ENCODE data around the gene GMDS. TPM values are rescaled to one million over a fixed set of nuclear protein-coding genes. Genes with fewer than 3 reads are reported as not detected.
"Not testable (repeated sequence)": the region's sequence is repeated elsewhere in the genome, so short reads cannot be mapped to it uniquely, and the experiment has no call there.

Gene GMDS
- total and polyA plus RNA-seq, 2 of the 4 experiments (the other 2 are of a cell fraction) = 7.3 to 21.9 TPM

GRCh38 chr6:1695546-1696462 lies 549.6 kb downstream of the GMDS start (continued):
- no peak for TF ChIP-seq MXI1 (IDR thresholded peaks at IDR 0.05; ENCODE audit: borderline replicate concordance, low read depth, low read length)

- H3K4me2 ChIP-seq (ENCODE audit: low read depth, low read length); H2BK5ac ChIP-seq (ENCODE audit: low read depth, low read length, poor library complexity, severe bottlenecking); H2AK9ac ChIP-seq (replicated peaks; ENCODE audit: low read depth, low read length, poor library complexity); intact Hi-C loops (cut with micrococcal nuclease); H3K79me1 ChIP-seq (ENCODE audit: low read depth in 1 of 2, low read length in 2 of 2); POLR2A ChIA-PET (ENCODE audit: unreplicated experiment); H2AK5ac ChIP-seq (ENCODE audit: low read depth, low read length); H2AFZ ChIP-seq (replicated peaks; ENCODE audit: low read length, poor library complexity); H4K8ac ChIP-seq (ENCODE audit: low read depth in 2 of 2, low read length in 2 of 2); H3K18ac ChIP-seq (ENCODE audit: low read depth, low read length); H4K5ac ChIP-seq (ENCODE audit: low read depth, low read length); H3K56ac ChIP-seq (ENCODE audit: extremely low read depth, insufficient read depth, low read length); ATAC-seq (ENCODE audit: low read depth); H4K20me1 ChIP-seq (ENCODE audit: insufficient read depth, low read length); H3K4me1 ChIP-seq (ENCODE audit: control insufficient read depth, insufficient read depth, low read length); H3K27me3 ChIP-seq (ENCODE audit: control insufficient read depth, insufficient read depth, low read length); CTCF ChIA-PET; dilution Hi-C loops (cut with HindIII; ENCODE audit: low sequenced_read_pairs, unreplicated experiment); in situ Hi-C loops (cut with MboI; ENCODE audit: low sequenced_read_pairs); H3K4me3 ChIP-seq (ENCODE audit: insufficient read depth, low read depth, low read length); H3K23ac ChIP-seq (ENCODE audit: low read depth, low read length); H2BK120ac ChIP-seq (ENCODE audit: low read depth, low read length); H3K27ac ChIP-seq (ENCODE audit: insufficient read depth, low read length); H3K9ac ChIP-seq (ENCODE audit: low read depth, low read length); DNase-seq; H2BK15ac ChIP-seq (ENCODE audit: low read depth, low read length); BruUV-seq (replicated peaks); H3K9me3 ChIP-seq (ENCODE audit: control insufficient read depth, insufficient read depth, low read length); H4K91ac ChIP-seq (ENCODE audit: insufficient read depth, low read depth, low read length); H3K14ac ChIP-seq (replicated peaks; ENCODE audit: low read depth, low read length); H3K4ac ChIP-seq (ENCODE audit: low read depth, low read length); H2BK20ac ChIP-seq (ENCODE audit: low read depth, low read length); H3K36me3 ChIP-seq (ENCODE audit: control insufficient read depth, insufficient read depth, low read length): not testable (repeated sequence)
- WGBS, 2 experiments (ENCODE audit: extremely low coverage in 2 of 2, insufficient read length in 1 of 2) = 80% methylated on average over 1 of the region's 2 CpGs; no CpG with 5 or more reads in 1 of the 2 experiments
- peaks cover 12% of the 10 kb centered on the region for H3K9me1 ChIP-seq (ENCODE audit: insufficient read depth, low read length)
Measured at GRCh38 chr6:1691828-1692227, 553.6 kb downstream of the GMDS start.

GRCh38 chr6:1690656-1691055 lies 554.7 kb downstream of the GMDS start:
- CTCF ChIA-PET = interaction anchor here (0.9 kb wide), 1 partner anchor 10 kb away, joined by 3 read pairs; no protein-coding TSS in a partner anchor
- intact Hi-C loops (cut with micrococcal nuclease); H3K79me1 ChIP-seq (ENCODE audit: low read depth in 1 of 2, low read length in 2 of 2); H2AK5ac ChIP-seq (ENCODE audit: low read depth, low read length); H2BK120ac ChIP-seq (ENCODE audit: low read depth, low read length); H3K9ac ChIP-seq (ENCODE audit: low read depth, low read length); H3K36me3 ChIP-seq (ENCODE audit: control insufficient read depth, insufficient read depth, low read length); H3K4me2 ChIP-seq (ENCODE audit: low read depth, low read length); BruUV-seq (replicated peaks); H3K9me3 ChIP-seq (ENCODE audit: control insufficient read depth, insufficient read depth, low read length); H2BK20ac ChIP-seq (ENCODE audit: low read depth, low read length); DNase-seq; ATAC-seq (ENCODE audit: low read depth); H3K14ac ChIP-seq (replicated peaks; ENCODE audit: low read depth, low read length); H2BK15ac ChIP-seq (ENCODE audit: low read depth, low read length); H3K18ac ChIP-seq (ENCODE audit: low read depth, low read length); H3K4me3 ChIP-seq (ENCODE audit: insufficient read depth, low read depth, low read length); H4K5ac ChIP-seq (ENCODE audit: low read depth, low read length); H2BK5ac ChIP-seq (ENCODE audit: low read depth, low read length, poor library complexity, severe bottlenecking); H4K8ac ChIP-seq (ENCODE audit: low read depth in 2 of 2, low read length in 2 of 2); H3K4ac ChIP-seq (ENCODE audit: low read depth, low read length); H4K91ac ChIP-seq (ENCODE audit: insufficient read depth, low read depth, low read length); H2AK9ac ChIP-seq (replicated peaks; ENCODE audit: low read depth, low read length, poor library complexity); H3K23ac ChIP-seq (ENCODE audit: low read depth, low read length); dilution Hi-C loops (cut with HindIII; ENCODE audit: low sequenced_read_pairs, unreplicated experiment); H3K27me3 ChIP-seq (ENCODE audit: control insufficient read depth, insufficient read depth, low read length); H3K27ac ChIP-seq (ENCODE audit: insufficient read depth, low read length); H3K56ac ChIP-seq (ENCODE audit: extremely low read depth, insufficient read depth, low read length); in situ Hi-C loops (cut with MboI; ENCODE audit: low sequenced_read_pairs); POLR2A ChIA-PET (ENCODE audit: unreplicated experiment); H2AFZ ChIP-seq (replicated peaks; ENCODE audit: low read length, poor library complexity): not testable (repeated sequence)
- H3K9me1 ChIP-seq (ENCODE audit: insufficient read depth, low read length) = peaks cover 11% of the 10 kb centered on the region
- peaks cover 11% of the 10 kb centered on the region for H3K4me1 ChIP-seq (ENCODE audit: control insufficient read depth, insufficient read depth, low read length)
- WGBS, 2 experiments (ENCODE audit: extremely low coverage in 2 of 2, insufficient read length in 1 of 2) = no CpG with 5 or more reads among the region's 2 CpGs
- peaks cover 11% of the 10 kb centered on the region; the same call in 1 of the 2 replicates for H4K20me1 ChIP-seq (ENCODE audit: insufficient read depth, low read length)
